DND-41 (cell line): ENCODE results near the gene VPS35.

Experiments
- ATAC-seq: fragments of 200-7000 bp; cut with Tn5 transposase; 3 replicates; pipeline ENCODE4 v1.9.1; 2021; ENCODE audit warnings: low read depth; ENCODE audit not compliant: insufficient read depth
- DNase-seq: peaks from one replicate; pipeline ENCODE4 v3.0.0-alpha.2; 2020
- H2AFZ ChIP-seq: 2 replicates; pipeline ENCODE4 v1.6.0; 2012; ENCODE audit warnings: low read depth, low read length
- H3K27ac ChIP-seq: 2 replicates; pipeline ENCODE4 v1.5.1; 2012; ENCODE audit warnings: low read length, inconsistent platforms
- H3K27me3 ChIP-seq: fragments of 200-600 bp; sonication (generic); 2 replicates; pipeline ENCODE4 v1.6.0; 2012; ENCODE audit warnings: low read length, mild to moderate bottlenecking, inconsistent platforms; ENCODE audit not compliant: insufficient read depth, poor library complexity
- H3K36me3 ChIP-seq: 2 replicates; pipeline ENCODE4 v1.5.1; 2012; ENCODE audit warnings: low read length, inconsistent platforms; ENCODE audit not compliant: insufficient read depth
- H3K4me1 ChIP-seq: 2 replicates; pipeline ENCODE4 v1.5.1; 2012; ENCODE audit warnings: mild to moderate bottlenecking, low read length; ENCODE audit not compliant: insufficient read depth
- H3K4me2 ChIP-seq: 2 replicates; pipeline ENCODE4 v1.6.0; 2012; ENCODE audit warnings: mild to moderate bottlenecking, moderate library complexity, low read length, inconsistent platforms; ENCODE audit not compliant: insufficient read depth
- H3K4me3 ChIP-seq, 2 experiments: fragments of 200-600 bp in 1 of 2; shearing (Covaris generic) in 1 of 2; 2 replicates each; pipeline ENCODE4 v1.5.1; 2012 to 2016; ENCODE audit warnings: inconsistent platforms in 2 of 2, low read length in 2 of 2, mild to moderate bottlenecking in 2 of 2, low read depth in 1 of 2, moderate library complexity in 1 of 2
- H3K79me2 ChIP-seq: 2 replicates; pipeline ENCODE4 v1.6.0; 2012; ENCODE audit warnings: low read length, inconsistent platforms; ENCODE audit not compliant: insufficient read depth
- H3K9ac ChIP-seq: 2 replicates; pipeline ENCODE4 v1.6.0; 2012; ENCODE audit warnings: low read depth, mild to moderate bottlenecking, inconsistent platforms, low read length, moderate library complexity
- H3K9me3 ChIP-seq: 2 replicates; pipeline ENCODE4 v1.5.1; 2012; ENCODE audit warnings: low read length, moderate library complexity, mild to moderate bottlenecking, inconsistent platforms; ENCODE audit not compliant: insufficient read depth, severe bottlenecking
- H4K20me1 ChIP-seq: 2 replicates; pipeline ENCODE4 v1.6.0; 2012; ENCODE audit warnings: low read length; ENCODE audit not compliant: insufficient read depth
- CTCF ChIP-seq: IDR thresholded peaks from 2 replicates; pipeline ENCODE4 v1.5.1; 2012; ENCODE audit warnings: borderline replicate concordance, low read length, moderate library complexity, mild to moderate bottlenecking; ENCODE audit not compliant: poor library complexity, severe bottlenecking; ENCODE audit errors: extremely low read depth
- EZH2 ChIP-seq: IDR thresholded peaks from 3 replicates; pipeline ENCODE4 v1.6.1; 2012; ENCODE audit warnings: borderline replicate concordance, low read depth, mild to moderate bottlenecking, moderate library complexity, low read length, inconsistent platforms; ENCODE audit not compliant: severe bottlenecking

The VPS35 gene

DNA sequence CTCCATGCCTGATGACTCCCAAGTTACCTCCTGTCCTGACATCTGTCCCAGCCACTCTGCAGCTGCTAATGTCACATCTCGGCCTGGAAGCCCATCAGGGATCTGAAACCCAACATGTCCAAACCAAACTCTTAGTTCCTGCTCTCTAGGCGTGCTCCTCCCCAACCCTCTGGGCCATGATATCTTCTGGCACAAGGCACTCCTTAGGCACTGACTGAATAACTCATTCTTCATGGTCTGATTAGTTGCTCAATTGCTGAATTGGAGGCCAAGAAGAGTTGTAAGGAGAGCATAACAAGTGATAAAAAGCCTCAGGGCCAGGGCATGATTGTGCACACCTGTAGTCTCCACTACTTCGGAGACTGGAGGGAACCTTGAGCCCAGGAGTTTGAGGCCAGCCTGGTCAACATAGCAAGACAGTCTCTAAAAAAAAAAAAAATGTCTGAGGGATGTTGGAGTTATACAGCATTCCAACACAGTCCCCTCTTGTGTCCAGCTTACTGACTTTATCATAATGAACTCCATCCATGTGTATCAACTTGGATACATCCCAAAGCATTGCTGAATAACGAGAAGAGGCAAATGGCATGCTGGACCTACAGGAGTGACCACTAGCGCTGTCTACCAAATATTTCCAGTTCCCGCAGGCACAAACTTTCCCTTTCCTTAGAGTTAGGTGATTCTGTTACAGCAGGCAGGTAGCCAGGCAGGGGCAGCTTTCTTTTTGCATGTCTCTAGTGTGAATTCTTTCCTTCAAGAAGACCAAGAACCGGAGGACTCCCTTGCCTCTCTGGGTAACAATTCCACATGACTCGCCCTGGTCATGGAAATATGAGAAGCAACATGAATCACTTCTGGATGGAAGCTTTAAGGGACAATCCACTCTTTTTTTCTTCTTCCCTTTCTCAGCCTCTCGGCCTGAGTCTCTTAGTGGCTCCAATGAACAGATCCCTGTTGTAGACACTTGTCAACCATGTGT, 49.7 kb downstream of the VPS35 start:
- Histone ChIP-seq H2AFZ (no peak overlapping the region), H3K4me1 (no peaks in the 10 kb centered on the region), H4K20me1 (no peaks in the 10 kb centered on the region), H3K4me2 (no peak overlapping the region), H3K27ac (no peak overlapping the region), H3K9ac (no peak overlapping the region), H3K9me3 (no peaks in the 10 kb centered on the region), H3K27me3 (no peaks in the 10 kb centered on the region), H3K79me2 (no peaks in the 10 kb centered on the region), H3K36me3 (no peaks in the 10 kb centered on the region), H3K4me3 (no peak overlapping the region)
- no peak for TF ChIP-seq EZH2
- no peak for TF ChIP-seq CTCF
- no peak for ATAC-seq
- DNase-seq: no peak

- no peak for TF ChIP-seq EZH2
- TF ChIP-seq CTCF: no peak
- H3K4me2 ChIP-seq: no peak overlapping the region
- H2AFZ ChIP-seq: no peak overlapping the region
- no peaks in the 10 kb centered on the region for H4K20me1 ChIP-seq
- DNase-seq (no peak), ATAC-seq (no peak)
- no peak overlapping the region for H3K27ac ChIP-seq
- peaks cover 4% of the 10 kb centered on the region for H3K27me3 ChIP-seq
- no peaks in the 10 kb centered on the region for H3K79me2 ChIP-seq
- no peaks in the 10 kb centered on the region for H3K36me3 ChIP-seq
- no peaks in the 10 kb centered on the region for H3K9me3 ChIP-seq
- H3K4me3 ChIP-seq: no peak overlapping the region
- no peak overlapping the region for H3K9ac ChIP-seq
- H3K4me1 ChIP-seq: no peaks in the 10 kb centered on the region
Observed at GRCh38 chr16:46632778-46633733, 55.9 kb downstream of the VPS35 start.

GRCh38 chr16:46629331-46630219, 59.4 kb downstream of the VPS35 start:
- no peak for ATAC-seq

More at GRCh38 chr16:46629331-46630219, 59.4 kb downstream of the VPS35 start:
- Histone ChIP-seq H3K4me3 (no peak overlapping the region), H3K4me1 (no peaks in the 10 kb centered on the region), H3K36me3 (no peaks in the 10 kb centered on the region), H4K20me1 (no peaks in the 10 kb centered on the region), H3K9me3 (no peaks in the 10 kb centered on the region), H3K27me3 (peaks cover 6% of the 10 kb centered on the region), H3K4me2 (no peak overlapping the region), H3K79me2 (no peaks in the 10 kb centered on the region), H2AFZ (0 out of 2 replicates have a peak overlapping the region, but pooled peaks have one; percentile 16), H3K9ac (no peak overlapping the region), H3K27ac (no peak overlapping the region)
- TF ChIP-seq EZH2 (no peak), CTCF (peak; percentile 29)
- DNase-seq: no peak
